Ascending aorta (tissue), 2 donors: ENCODE measurements around the gene PCDHGA3. TPM values are rescaled to one million over a fixed set of nuclear protein-coding genes. Genes with fewer than 3 reads are reported as not detected.
"Not testable (repeated sequence)": the region's sequence is repeated elsewhere in the genome, so short reads cannot be mapped to it uniquely, and the experiment has no call there.

Experiments used
- DNase-seq, 2 donors: peaks; one replicate each; pipeline ENCODE4 v3.0.0-alpha.2; 2019; ENCODE audit warnings: low spot score in 2 of 2
- H3K27ac ChIP-seq, 2 donors: fragments of 200-600 bp; sonication (generic); one replicate each; pipeline ENCODE4 v1.5.1; 2016 to 2017; ENCODE audit warnings: mild to moderate bottlenecking in 1 of 2
- H3K27me3 ChIP-seq: fragments of 200-600 bp; sonication (generic); one replicate; pipeline ENCODE4 v1.5.1; 2017
- H3K36me3 ChIP-seq, 2 donors: fragments of 200-600 bp; sonication (generic); one replicate each; pipeline ENCODE4 v1.5.1; 2016
- H3K4me1 ChIP-seq, 2 donors: fragments of 200-600 bp; sonication (generic); one replicate each; pipeline ENCODE4 v1.5.1; 2016 to 2017; ENCODE audit warnings: mild to moderate bottlenecking in 1 of 2
- H3K4me3 ChIP-seq, 2 donors: fragments of 200-600 bp; sonication (generic); one replicate each; pipeline ENCODE4 v1.5.1; 2016 to 2017; ENCODE audit warnings: mild to moderate bottlenecking in 1 of 2
- H3K9me3 ChIP-seq, 2 donors: fragments of 200-600 bp; sonication (generic); one replicate each; pipeline ENCODE4 v1.5.1; 2016
- intact Hi-C: fragments of 100-400 bp; cut with DNase I; formaldehyde crosslinking; loops from one replicate; pipeline ENCODE4 v1.15.1; 2023
- total RNA-seq: library from RNA; depleted of rRNA; stranded (reverse); fragments of >200 nt; gene quantifications from one replicate; pipeline ENCODE4 v1.1.0, GENCODE V29; 2016
- TF ChIP-seq, protein P1 (sequence below), 3 experiments: fragments of 200-600 bp in 2 of 3; fragments of 450-650 bp in 1 of 3; sonication (generic) in 2 of 3; IDR thresholded peaks; one replicate each; pipeline ENCODE4 v1.5.1; 2016 to 2019; ENCODE audit warnings: antibody characterized with exemption in 3 of 3, mild to moderate bottlenecking in 1 of 3, moderate library complexity in 1 of 3

The PCDHGA3 gene
- total RNA-seq, 1 donor from 2014 or later = 9.2 TPM

DNA sequence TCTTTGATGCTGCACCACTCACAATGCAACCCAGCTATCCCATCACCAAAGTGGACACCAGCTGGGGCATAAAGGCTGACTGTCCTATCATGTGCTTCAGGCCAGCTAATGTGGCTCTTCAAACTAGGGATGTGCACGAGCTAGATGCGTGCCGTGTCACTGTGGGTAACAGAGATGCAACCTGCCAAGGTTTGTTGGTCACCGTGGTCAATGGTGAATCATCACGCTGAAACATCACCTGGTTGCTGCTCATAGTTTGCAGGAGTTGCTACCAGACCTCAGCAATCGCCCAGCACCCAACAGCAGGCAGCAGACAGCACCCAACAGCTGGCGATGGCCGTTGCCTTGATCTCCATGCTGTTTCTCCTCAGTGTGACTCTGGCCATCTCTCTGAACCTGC lies 15.4 kb upstream of the PCDHGA3 start:
- Histone ChIP-seq H3K36me3 (no peaks in the 10 kb centered on the region), H3K27me3 (no peaks in the 10 kb centered on the region), H3K4me1 (no peaks in the 10 kb centered on the region), H3K27ac (no peak overlapping the region), H3K9me3 (peaks cover 43 to 81% of the 10 kb centered on the region in 2 donors), H3K4me3 (no peak overlapping the region)
- intact Hi-C loops = loop anchor here (10.0 kb wide), 1 partner anchor 613 kb away; no protein-coding TSS in a partner anchor
- TF ChIP-seq, protein P1, sequence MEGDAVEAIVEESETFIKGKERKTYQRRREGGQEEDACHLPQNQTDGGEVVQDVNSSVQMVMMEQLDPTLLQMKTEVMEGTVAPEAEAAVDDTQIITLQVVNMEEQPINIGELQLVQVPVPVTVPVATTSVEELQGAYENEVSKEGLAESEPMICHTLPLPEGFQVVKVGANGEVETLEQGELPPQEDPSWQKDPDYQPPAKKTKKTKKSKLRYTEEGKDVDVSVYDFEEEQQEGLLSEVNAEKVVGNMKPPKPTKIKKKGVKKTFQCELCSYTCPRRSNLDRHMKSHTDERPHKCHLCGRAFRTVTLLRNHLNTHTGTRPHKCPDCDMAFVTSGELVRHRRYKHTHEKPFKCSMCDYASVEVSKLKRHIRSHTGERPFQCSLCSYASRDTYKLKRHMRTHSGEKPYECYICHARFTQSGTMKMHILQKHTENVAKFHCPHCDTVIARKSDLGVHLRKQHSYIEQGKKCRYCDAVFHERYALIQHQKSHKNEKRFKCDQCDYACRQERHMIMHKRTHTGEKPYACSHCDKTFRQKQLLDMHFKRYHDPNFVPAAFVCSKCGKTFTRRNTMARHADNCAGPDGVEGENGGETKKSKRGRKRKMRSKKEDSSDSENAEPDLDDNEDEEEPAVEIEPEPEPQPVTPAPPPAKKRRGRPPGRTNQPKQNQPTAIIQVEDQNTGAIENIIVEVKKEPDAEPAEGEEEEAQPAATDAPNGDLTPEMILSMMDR (IDR thresholded peaks at IDR 0.05) = no peak
- DNase-seq = no peak

DNA sequence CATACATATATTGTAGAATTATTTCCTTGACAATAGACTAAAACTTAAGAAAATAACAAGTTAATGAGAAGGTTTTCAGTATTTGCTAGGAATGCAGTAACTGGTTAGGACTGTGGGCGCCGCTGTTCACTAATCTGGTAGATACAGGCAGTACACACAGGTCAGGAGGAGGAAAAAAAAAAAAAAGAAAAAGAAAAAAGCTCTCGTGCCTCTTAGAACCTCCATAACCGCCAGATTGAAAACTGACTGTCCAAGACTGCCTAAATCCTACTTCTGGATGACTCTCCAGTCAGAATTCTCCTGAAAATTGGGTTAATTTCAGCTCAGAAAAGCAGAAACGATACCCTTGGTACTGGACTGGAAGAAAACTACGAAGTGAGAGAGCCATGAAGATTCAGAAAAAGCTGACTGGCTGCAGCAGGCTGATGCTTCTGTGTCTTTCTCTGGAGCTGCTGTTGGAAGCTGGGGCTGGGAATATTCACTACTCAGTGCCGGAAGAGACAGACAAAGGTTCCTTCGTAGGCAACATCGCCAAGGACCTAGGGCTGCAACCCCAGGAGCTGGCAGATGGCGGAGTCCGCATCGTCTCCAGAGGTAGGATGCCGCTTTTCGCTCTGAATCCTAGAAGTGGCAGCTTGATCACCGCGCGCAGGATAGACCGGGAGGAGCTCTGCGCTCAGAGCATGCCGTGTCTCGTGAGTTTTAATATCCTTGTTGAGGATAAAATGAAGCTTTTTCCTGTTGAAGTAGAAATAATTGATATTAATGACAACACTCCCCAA lies 13.1 kb upstream of the PCDHGA3 start, which contains the start of gene PCDHGA1:
TSS of gene PCDHGA1 (plus strand) at position 216 of the 782 bp plus-strand sequence.
- Histone ChIP-seq H3K4me1 (no peaks in the 10 kb centered on the region), H3K27ac (no peak within 1 kb of the TSS), H3K4me3 (no peak within 1 kb of the TSS), H3K27me3 (no peaks in the 10 kb centered on the region), H3K36me3 (no peaks in the 10 kb centered on the region), H3K9me3 (peaks cover 59 to 83% of the 10 kb centered on the region in 2 donors)
- no peak for DNase-seq
- intact Hi-C loops = no loop called here
- TF ChIP-seq, protein P1 (IDR thresholded peaks at IDR 0.05) = peak in 1 of 3 experiments; percentile 14

DNA sequence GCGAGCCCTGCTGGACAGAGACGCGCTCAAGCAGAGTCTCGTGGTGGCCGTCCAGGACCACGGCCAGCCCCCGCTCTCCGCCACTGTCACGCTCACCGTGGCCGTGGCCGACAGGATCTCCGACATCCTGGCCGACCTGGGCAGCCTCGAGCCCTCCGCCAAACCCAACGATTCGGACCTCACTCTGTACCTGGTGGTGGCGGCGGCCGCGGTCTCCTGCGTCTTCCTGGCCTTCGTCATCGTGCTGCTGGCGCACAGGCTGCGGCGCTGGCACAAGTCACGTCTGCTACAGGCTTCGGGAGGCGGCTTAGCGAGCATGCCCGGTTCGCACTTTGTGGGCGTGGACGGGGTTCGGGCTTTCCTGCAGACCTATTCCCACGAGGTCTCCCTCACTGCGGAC lies 11.1 kb upstream of the PCDHGA3 start:
- H3K36me3 ChIP-seq, H3K4me1 ChIP-seq, DNase-seq, H3K27me3 ChIP-seq, intact Hi-C loops, H3K27ac ChIP-seq, H3K4me3 ChIP-seq: not testable (repeated sequence)
- H3K9me3 ChIP-seq = peaks cover 65 to 96% of the 10 kb centered on the region in 2 donors

DNA sequence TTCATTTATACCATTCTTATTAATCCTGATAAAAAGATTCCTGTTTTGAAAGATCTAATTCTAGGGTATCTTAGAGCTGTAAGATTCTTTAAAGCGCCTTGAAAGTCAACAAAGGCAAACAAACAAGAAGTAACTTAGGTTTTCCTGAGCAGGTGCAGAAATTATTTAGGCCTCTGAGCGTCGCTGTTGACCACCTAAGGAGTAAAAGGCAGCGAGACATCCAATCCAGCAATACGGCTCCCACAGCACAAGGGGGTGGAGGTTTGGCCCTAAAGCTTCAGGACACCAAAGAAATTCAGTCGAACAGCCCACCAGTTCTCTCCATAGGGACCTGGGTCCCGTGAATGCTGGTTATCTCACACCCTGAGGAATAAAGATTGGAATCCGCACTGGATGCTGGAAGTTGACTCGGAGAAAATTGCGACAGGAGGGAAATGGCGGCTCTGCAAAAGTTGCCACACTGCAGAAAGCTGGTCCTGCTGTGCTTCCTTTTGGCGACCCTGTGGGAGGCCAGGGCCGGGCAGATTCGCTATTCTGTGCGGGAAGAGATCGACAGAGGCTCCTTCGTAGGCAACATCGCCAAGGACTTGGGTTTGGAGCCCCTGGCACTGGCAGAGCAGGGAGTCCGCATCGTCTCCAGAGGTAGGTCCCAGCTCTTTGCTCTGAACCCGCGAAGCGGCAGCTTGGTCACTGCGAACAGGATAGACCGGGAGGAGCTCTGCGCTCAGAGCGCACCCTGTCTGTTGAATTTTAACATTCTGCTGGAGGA lies 4.9 kb upstream of the PCDHGA3 start, which contains the start of gene PCDHGA2:
TSS of gene PCDHGA2 (plus strand) at position 223 of the 769 bp plus-strand sequence.
- no peak within 1 kb of the TSS for H3K27ac ChIP-seq
- intact Hi-C loops = loop anchor here (5.0 kb wide), 1 partner anchor 224 kb away; no protein-coding TSS in a partner anchor
- H3K4me1 ChIP-seq = no peaks in the 10 kb centered on the region
- TF ChIP-seq, protein P1 (IDR thresholded peaks at IDR 0.05) = peak; percentile 40 to 46 (median 41)
- H3K27me3 ChIP-seq = no peaks in the 10 kb centered on the region
- H3K9me3 ChIP-seq = peaks cover 72 to 97% of the 10 kb centered on the region in 2 donors
- DNase-seq = no peak
- H3K36me3 ChIP-seq = no peaks in the 10 kb centered on the region
- H3K4me3 ChIP-seq = peak within 1 kb of the TSS; percentile 37 to 49

GRCh38 chr5:141340781-141341354 lies 2.8 kb upstream of the PCDHGA3 start:
- H3K36me3 ChIP-seq, DNase-seq, H3K4me3 ChIP-seq, H3K27me3 ChIP-seq, H3K4me1 ChIP-seq, intact Hi-C loops, H3K27ac ChIP-seq: not testable (repeated sequence)
- peaks cover 75 to 98% of the 10 kb centered on the region in 2 donors for H3K9me3 ChIP-seq

- no peak overlapping the region for H3K27ac ChIP-seq
- H3K4me1 ChIP-seq = no peaks in the 10 kb centered on the region
- no peak for DNase-seq
- TF ChIP-seq, protein P1 (IDR thresholded peaks at IDR 0.05) = no peak
- intact Hi-C loops = no loop called here
- peaks cover 81 to 99% of the 10 kb centered on the region in 2 donors for H3K9me3 ChIP-seq
- no peak overlapping the region for H3K4me3 ChIP-seq
- no peaks in the 10 kb centered on the region for H3K36me3 ChIP-seq
- no peaks in the 10 kb centered on the region for H3K27me3 ChIP-seq
Observed at GRCh38 chr5:141342773-141343172, 856 bp upstream of the PCDHGA3 start.
